Suprapubic skin (tissue), 3 donors: ENCODE measurements around the gene FOXS1.

ENCODE experiments used
- POLR2AphosphoS5 ChIP-seq, 3 donors: sonication (generic); formaldehyde crosslinking; IDR thresholded peaks; one replicate each; pipeline ENCODE4 v1.6.1; 2017; ENCODE audit warnings: antibody characterized with exemption in 3 of 3
- TF ChIP-seq, protein P1 (sequence below), 2 donors: fragments of 200-600 bp in 1 of 2; fragments of 450-650 bp in 1 of 2; sonication (generic) in 1 of 2; IDR thresholded peaks; one replicate each; pipeline ENCODE4 v1.5.1; 2016 to 2019; ENCODE audit warnings: antibody characterized with exemption in 2 of 2, mild to moderate bottlenecking in 1 of 2, moderate library complexity in 1 of 2

DNA sequence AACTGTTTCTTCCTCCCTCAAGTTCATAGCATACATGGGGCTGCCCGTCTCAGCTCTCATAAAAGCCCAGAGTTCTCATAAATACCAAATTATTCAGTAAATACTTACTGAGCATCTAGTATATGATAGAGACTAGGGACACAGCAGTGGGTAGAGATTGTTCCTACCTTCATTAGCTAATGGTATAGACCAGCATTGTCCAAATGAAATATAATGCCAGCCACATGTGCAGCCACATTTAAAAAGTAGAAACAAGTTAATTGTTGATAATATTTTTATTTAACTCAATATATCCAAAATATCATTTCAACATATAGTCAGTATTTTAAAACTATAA lies 26.2 kb upstream of the FOXS1 start:
- no peak for TF ChIP-seq POLR2AphosphoS5 (IDR thresholded peaks at IDR 0.05)
- TF ChIP-seq, protein P1, sequence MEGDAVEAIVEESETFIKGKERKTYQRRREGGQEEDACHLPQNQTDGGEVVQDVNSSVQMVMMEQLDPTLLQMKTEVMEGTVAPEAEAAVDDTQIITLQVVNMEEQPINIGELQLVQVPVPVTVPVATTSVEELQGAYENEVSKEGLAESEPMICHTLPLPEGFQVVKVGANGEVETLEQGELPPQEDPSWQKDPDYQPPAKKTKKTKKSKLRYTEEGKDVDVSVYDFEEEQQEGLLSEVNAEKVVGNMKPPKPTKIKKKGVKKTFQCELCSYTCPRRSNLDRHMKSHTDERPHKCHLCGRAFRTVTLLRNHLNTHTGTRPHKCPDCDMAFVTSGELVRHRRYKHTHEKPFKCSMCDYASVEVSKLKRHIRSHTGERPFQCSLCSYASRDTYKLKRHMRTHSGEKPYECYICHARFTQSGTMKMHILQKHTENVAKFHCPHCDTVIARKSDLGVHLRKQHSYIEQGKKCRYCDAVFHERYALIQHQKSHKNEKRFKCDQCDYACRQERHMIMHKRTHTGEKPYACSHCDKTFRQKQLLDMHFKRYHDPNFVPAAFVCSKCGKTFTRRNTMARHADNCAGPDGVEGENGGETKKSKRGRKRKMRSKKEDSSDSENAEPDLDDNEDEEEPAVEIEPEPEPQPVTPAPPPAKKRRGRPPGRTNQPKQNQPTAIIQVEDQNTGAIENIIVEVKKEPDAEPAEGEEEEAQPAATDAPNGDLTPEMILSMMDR (IDR thresholded peaks at IDR 0.05) = no peak
